HG03575 (cell line): ENCODE measurements around the gene TBCC.

Experiments
- ATAC-seq: cut with Tn5 transposase; IDR thresholded peaks from one replicate; pipeline ENCODE4 v1.9.1; 2021; ENCODE audit not compliant: unreplicated experiment, insufficient number of reproducible peaks, low FRiP score; ENCODE audit errors: extremely low read depth

Gene TBCC, protein sequence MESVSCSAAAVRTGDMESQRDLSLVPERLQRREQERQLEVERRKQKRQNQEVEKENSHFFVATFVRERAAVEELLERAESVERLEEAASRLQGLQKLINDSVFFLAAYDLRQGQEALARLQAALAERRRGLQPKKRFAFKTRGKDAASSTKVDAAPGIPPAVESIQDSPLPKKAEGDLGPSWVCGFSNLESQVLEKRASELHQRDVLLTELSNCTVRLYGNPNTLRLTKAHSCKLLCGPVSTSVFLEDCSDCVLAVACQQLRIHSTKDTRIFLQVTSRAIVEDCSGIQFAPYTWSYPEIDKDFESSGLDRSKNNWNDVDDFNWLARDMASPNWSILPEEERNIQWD

DNA sequence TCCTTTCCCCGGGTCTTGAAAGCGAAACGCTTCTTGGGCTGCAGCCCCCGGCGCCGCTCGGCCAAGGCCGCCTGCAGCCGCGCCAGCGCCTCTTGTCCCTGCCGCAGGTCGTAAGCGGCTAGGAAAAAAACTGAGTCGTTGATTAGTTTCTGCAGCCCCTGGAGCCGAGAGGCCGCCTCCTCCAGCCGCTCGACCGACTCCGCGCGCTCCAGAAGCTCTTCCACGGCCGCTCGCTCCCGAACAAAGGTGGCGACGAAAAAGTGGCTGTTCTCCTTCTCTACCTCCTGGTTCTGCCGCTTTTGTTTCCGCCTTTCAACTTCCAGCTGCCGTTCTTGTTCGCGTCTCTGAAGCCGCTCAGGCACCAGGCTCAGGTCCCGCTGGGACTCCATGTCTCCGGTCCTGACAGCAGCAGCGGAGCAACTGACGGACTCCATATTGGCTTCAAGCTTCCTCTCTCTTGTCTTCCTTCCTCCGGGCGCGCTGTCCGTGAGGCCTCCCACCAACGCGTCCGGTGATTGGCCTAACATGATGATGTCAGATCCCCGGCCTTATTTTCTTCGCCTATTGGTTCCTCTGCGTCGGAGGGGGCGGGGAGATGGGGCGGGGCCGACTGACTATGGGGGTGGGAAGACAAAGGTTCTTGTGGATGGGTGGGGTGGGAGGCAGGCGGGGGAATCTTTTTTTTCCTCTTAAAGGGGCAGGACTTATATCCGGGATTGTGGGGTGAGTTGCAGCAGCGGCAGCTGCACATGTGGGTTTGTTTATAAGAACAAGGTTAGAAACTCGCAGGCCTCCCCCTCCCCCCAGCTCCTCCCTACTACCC is at the start of gene TBCC:
Gene TBCC, minus strand, starts transcription at position 464 of the 823 bp plus-strand sequence. Its CDS starts 30 bp downstream, at position 434.
- no peak for ATAC-seq

DNA sequence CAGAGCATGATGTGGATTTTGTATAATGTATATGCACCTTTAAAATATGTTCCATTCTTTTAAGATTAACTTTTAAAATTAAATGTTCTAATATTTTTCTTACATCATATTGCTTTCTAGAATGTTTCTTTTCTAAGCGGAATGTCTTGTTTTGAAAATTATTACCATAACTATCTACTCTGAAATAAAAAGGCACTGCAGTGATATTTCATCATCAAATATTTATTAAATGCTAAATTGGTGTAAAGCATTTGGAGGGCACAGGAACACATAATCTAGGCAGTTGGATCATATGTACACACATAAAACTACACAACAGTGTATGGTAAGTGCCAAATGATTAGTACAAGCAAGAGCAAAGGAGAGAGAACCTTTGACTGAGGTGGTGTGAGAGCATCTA is 49.7 kb upstream of the TBCC start:
- ATAC-seq: no peak

DNA sequence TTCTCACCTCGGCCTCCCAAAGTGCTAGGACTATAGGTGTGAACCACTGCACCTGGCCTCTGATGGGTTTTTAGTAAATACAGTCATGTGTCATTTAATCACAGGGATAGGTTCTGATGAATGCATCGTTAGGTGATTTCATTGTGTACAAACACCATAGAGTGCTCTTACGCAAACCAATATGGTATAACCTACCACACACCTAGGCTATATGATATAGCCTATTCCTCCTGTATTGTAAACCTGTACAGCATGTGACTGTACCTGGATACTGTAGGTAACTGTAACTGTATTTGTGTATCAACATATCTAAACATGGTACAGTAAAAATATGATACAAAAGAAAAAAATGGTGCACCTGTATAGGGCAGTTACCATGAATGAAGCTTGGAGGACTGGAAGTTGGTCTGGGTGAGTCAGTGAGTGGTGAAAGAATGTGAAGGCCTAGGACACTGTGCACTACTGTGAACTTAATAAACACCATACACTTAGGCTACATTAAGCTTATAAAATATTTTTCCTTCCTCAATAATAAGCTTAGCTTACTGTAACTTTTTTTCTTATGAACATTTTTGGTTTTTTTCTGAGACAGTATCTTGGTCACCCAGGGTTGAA is 45.9 kb upstream of the TBCC start:
- no peak for ATAC-seq

DNA sequence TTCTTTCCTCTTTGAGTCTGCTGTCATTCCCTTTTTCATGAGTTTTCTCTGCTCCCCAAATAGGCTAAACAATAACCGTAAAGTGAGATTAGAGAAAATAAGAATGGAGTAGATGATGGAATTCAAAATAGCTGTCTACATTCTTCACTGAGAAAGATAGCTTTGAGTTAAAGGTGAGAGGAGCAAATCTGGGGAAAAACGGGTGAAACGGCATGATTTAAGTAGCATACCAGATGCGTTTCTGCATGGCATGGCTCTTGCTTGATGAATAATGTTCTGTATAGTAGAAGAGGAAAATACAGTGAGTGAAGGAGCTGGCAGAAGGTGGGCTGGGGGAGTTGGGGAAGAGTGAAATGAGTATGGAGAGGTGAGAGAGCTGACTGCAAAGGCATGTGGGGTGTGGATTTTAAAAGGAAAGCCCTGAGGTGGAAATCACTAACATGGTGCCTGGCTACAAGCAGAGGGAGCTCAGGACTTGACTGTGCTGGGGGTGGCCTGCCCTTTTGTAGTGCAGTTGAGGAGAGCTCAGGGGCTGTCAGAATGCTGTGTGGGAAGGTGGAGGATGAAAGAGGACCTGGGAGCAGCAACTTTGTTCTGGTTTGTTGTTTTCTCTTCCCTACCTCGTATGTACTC is 44.8 kb upstream of the TBCC start:
- no peak for ATAC-seq

DNA sequence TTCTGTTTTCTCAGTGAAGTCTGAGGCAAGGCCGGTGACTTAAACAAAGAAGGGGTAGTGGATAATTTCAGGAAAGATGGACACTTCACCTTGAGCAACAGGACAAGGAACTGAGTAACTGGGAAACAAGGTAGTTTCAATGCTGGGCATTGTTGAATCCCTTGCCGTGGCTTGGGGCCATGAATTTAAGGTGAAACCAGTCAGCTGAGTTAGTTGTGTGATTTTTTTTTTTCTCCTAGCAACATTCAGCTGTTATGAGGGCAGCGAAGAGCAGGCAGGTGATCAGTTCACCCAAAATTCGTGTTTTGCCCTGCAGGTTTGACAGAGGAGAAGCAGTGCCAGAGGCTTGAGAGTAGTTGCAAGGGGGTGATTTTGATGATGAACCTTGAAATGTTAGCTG is 42.8 kb upstream of the TBCC start:
- ATAC-seq: no peak

DNA sequence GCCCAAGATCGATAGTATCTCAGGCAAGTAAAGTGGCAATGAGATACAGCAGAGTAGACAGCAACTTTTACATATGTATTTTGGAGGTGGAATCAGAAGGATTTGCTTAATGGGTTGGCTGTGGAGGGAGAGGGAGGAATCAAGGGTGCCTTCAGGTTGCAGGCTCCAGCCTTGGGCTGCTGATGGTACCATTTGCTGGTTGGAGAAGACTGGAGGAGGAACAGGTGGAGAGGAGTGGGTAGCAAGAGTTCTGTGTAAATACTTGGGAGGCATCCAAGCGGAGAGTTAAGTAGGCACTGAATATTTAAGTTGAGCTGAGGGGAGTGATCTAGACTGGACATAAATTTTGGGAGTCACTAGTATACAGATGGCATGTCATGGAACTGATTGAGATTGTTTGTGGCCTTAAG is 41.2 kb upstream of the TBCC start:
- ATAC-seq: no peak

DNA sequence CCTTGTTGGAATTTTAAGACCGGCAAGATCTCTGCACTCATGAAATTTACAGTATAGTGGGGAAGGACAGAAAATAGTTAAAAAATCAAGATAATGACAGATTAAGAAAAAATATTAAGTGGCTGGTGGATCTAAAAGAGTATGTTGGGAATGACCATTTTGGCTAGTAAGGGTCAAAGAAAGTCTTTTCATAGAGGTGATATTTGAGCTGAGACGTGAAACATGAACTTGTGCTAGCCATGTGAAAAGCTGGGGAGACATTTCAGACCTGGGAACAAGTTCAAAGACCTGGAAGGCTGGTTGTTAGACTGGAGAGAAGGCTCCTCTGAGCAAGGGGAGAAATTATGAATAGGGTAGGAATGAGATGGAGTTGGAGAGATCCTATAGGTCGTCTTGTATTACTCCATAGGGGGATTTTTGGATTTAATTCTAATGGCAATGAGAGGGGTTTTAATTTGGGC is 40.7 kb upstream of the TBCC start:
- no peak for ATAC-seq

DNA sequence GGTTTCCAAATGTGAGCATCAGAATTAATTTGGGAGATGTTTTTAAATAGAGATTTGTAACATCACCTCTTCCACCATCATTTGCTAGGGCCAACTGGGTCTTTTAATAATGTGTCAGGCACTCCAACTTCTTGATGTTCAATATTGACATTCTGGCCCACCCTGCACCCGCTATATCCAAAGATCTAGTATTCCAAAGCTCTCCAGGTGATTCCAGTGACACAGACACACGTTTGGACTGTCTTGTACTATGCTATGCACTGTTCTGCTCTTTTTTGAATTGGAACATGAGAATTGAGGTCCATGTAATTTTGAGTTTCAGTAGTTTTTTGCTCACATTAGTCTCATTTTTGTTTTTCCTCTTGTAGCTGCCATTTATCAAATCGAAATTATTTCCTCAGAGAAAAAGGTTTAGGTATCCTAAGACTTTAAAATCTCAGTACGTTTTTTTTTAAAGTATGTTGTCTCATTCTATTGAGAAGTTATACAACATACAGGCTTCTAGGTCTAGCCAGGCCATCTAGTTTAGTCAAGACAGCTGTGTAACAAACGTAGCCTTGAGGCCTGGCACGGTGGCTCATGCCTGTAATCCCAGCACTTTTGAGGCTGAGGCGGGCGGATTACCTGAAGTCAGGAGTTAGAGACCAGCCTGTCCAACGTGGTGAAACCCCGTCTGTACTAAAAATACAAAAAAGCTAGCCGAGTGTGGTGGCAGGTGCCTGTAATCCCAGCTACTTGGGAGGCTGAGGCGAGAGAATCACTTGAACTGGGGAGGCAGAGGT is 39.0 kb upstream of the TBCC start:
- ATAC-seq: no peak

DNA sequence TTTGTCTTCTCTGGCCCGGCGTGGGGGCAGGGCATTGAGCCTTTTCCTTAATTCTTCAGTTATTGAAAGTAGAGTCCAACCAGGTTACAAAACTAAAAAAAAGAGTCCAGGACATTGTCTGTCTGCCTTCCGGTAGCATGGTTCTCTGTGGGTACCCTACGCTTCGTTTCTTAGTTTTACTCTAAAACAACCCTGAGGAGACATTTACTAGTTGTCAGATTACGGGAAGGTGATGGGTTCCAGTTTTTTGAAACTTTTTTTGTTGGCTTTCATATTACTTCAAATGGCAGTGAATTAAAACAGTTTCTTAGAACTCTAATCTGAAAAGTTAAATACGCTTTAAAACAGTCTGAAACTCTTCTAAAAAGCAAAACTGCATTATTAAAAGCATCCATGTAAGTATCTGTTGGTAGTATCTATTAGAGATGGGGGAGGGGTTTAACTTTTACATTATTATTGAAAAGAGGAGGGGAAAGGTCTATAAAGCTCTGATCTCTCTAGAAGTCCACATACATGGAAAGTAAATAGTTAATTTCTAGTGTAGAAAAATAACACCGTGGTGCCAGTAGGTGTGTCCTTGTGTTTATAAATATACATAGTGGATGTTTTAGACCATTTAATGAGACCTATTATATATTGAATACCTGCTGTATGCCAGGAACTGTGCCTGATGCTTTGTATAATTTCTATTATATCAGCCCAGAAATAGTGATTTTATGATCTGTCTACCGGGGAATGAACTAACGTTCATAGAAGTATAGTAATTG is 38.2 kb upstream of the TBCC start:
- no peak for ATAC-seq

DNA sequence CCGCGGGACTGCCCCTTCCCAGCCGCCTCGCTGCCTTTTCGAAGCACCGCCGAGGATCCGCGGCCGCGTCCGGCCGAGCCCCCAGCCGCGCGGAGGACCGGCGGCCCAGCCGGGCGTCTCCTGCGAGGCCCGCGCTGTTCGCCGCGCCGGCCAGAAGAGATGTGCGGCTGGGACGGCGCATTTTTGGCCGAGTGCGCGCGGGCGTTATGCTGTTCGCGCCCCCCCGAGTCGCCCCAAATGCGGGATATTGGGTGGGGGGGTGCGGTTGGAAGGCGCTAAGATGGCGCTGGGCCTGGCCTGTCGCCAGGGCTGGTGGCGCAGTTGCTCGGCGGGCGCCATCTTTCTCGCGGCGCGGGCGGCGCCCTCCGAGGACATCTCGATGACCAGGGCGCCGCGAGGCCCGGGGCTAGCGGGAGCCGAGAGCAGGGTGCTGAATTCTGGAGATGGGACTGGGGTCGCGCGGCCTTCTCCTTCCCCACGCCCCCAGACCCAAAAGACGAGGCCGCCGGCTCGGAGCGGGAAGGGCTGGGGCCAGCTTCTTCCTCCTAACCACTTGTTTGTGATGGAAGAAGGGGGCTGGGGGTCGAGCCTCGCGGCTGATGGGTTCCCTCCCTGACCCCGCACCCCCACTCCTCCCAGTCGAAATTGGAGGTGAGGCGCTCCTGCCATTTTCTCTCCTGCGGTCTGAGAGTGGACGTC is 37.4 kb upstream of the TBCC start:
- no peak for ATAC-seq

DNA sequence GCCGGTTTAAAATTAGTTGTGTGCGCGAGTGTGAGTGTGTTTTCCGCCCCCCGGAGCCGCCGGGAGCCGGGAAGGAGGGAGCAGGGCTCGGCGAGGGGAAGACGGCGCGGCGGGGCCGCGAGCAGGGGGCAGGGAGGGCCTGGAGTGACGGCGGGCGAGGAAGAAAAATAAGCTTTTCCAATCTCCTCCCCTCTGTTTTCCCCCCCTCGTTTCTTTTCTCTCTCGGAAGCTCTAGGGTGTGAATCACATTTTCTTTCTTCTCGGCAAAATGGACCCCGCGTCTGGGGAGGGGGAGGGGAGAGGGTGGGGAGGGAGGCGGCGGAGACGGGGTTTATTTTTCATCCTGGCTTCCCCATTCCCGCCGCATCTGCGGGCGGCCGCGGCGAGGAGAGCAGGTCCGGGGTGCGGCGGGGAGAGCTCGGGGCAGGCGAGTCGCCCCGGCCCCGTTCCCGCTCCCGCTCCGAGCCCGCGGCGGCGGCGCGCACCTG is 36.8 kb upstream of the TBCC start:
- ATAC-seq: no peak

DNA sequence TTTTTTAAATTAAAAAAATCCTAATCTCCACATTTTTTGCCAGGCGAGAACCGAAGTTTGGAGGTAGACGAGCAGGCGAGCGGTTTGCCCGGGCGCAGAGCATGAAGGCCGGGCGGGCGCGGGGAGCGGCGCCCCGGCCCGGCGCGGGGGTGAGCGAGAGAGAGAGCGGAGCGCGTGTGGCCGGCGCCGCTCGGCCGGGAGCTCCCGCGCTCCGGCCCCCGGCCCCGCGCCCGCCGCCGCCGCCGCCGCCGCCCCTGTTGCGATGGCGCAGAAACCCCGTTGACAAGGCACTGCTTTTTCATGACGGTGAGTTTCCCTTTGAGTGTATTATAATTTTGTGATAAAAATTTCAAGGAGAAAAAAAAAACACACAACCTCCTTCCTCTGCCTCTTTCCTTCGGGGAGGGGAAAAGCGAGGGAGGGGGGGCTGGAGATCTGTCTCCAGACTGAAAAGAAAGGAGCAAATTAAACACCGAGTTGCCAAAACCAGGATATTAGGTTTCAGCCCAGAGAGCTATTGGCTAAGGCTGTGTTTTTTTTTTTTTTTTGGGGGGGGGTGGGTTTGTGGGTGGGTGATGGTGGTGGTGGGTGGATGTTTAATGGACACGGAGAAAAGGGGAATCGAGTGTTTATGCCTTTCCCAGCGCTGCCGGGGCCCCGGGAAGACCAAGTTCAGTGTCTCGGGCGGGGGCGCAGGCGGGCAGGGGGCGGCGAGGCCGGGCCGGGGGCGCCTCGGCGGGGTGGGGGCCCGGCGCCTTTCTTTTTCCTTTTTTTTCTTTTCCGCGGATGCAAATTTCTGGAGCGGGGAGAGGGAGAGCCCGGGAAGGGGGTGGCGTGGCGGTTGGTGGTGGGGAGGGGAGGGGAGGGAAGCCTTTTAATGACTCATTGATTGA is 36.1 kb upstream of the TBCC start, which contains the start of gene BICRAL:
Gene BICRAL, plus strand, starts transcription at position 257 of the 893 bp plus-strand sequence. CDS start 39,971 bp downstream, outside the sequence.
- ATAC-seq: no peak

DNA sequence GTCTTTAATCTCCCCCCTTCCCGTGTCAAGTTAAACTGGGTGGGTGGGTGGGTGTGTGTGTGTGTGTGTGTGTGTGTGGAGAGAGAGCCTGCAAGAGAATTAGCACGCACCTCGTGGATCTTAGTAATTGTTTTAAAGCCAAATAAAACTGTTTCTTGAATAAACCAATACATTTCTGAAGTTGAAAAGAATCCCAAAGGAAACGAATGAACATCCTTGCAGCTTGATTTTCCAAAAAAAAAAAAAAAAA is 35.6 kb upstream of the TBCC start:
- ATAC-seq: no peak

DNA sequence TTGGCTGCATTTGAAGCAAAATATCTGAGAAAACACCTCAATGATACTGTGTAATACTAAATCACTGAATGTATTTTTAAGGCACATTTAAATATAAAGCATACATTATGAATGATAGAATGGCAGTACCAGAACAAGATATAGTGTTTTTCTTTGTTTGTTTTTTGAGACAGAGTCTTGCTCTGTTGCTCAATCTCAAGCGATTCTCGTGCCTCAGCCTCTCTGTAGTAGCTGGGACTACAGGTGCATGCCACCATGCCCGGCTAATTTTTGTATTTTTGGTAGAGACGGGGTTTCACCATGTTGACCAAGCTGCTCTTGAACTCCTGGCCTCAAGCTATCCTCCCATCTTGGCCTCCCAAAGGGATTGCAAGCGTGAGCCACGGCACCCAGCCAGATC is 33.6 kb upstream of the TBCC start:
- no peak for ATAC-seq

DNA sequence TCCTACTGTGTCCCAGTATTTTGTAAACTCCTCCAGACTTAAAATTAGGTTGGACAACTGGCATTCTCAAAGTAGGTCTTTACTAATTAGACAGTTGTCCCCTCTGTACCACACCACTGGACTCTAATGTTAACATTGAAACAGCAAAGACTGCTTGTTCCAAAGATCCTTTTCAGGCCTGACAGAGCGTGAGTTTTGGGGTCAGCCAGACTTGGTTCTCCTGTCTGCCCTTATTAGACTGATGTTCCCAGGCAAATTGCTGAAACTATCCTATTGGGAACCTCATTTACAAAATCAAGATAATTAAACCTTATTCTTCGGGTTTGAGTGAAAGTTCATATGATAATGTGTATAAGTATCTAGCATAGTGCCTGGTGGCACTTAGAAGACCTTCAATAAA is 32.2 kb upstream of the TBCC start:
- ATAC-seq: no peak

DNA sequence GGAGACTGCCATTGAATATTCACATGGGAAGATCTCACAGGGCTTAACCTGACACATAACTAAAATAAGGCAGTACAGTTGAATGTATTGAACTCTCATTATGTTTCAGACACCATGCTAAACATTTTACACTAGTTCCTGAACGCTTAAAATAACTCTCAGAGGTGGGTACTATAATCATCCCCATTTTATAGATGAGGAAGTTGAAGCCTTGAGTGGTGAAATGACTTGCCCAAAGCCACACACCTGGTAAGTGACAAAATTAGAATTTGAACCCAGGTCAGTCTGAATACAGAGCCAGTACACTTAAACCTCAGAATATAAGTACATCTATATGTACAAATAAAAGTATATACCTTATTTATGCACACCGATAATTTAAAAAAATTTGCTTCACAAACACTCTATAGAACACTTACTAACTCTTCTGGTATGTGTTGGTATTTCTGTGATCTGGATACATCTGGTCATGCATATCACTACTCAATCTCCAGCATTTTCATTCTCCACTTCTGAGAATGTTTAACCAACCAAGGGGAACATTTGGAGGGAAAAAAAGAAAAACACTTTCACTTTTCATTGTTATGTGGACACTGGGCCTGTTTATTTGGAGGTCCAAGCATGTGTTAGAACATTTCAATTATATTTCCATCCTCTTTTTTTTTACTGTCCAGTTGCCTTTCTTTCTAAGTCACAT is 31.4 kb upstream of the TBCC start:
- no peak for ATAC-seq
